Measurements from ENCODE around the gene TIMM13. TPM values are rescaled to one million over a fixed set of nuclear protein-coding genes. Genes with fewer than 3 reads are reported as not detected.

The TIMM13 gene
- total and polyA plus RNA-seq, 2 donors (not counting 3 experiments of a cell fraction or from before 2014, with no cell fraction given): 154 to 160 TPM

DNA sequence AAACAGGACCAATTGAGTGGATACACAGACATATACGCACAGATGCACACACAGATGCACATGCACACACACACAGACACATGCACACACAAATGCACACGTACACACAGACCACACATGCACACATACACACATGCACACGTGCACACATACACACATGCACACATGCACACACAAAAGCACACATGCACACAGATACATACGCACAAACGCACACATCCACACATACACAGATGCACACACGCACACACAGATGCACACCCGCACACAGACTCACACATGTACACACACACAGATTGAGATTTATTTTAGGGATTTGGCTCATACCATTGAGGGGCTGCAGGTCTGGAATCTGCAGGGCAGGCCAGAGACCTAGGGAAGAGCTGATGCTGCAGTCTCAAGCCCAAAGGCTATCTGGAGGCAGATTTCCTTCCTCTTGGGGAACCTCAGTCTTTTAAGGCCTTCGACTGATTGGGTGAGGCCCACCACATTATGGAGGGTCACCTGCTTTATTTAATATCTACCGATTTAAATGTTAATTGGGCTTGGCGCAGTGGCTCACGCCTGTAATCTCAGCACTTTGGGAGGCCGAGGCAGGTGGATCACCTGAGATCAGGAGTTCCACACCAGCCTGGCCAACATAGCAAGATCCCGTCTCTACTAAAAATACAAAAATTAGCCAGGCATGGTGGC, 44.7 kb downstream of the TIMM13 start:
- TF ChIP-seq GATA2 (IDR thresholded peaks at IDR 0.05; ENCODE audit: insufficient read depth, insufficient read length, low read depth, low read length): no peak
- no peak for TF ChIP-seq JUN (IDR thresholded peaks at IDR 0.05; ENCODE audit: borderline replicate concordance, insufficient read depth, insufficient read length, low read depth)
- no peak for TF ChIP-seq POLR2A (IDR thresholded peaks at IDR 0.05; ENCODE audit: low read depth, low read length)
- TF ChIP-seq FOS (IDR thresholded peaks at IDR 0.05; ENCODE audit: borderline replicate concordance, insufficient read depth, low read length): no peak
- TF ChIP-seq, protein P1, sequence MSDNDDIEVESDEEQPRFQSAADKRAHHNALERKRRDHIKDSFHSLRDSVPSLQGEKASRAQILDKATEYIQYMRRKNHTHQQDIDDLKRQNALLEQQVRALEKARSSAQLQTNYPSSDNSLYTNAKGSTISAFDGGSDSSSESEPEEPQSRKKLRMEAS (IDR thresholded peaks at IDR 0.05; ENCODE audit: insufficient read depth, insufficient read length): no peak
- TF ChIP-seq EZH2 (IDR thresholded peaks at IDR 0.05; ENCODE audit: borderline replicate concordance, low read depth, low read length, severe bottlenecking): no peak
- no peak for TF ChIP-seq MYC (IDR thresholded peaks at IDR 0.05; ENCODE audit: low read depth, low read length)
- TF ChIP-seq POLR2AphosphoS5 (IDR thresholded peaks at IDR 0.05; ENCODE audit: insufficient read depth, low read depth, low read length): no peak
- TF ChIP-seq, protein P2, sequence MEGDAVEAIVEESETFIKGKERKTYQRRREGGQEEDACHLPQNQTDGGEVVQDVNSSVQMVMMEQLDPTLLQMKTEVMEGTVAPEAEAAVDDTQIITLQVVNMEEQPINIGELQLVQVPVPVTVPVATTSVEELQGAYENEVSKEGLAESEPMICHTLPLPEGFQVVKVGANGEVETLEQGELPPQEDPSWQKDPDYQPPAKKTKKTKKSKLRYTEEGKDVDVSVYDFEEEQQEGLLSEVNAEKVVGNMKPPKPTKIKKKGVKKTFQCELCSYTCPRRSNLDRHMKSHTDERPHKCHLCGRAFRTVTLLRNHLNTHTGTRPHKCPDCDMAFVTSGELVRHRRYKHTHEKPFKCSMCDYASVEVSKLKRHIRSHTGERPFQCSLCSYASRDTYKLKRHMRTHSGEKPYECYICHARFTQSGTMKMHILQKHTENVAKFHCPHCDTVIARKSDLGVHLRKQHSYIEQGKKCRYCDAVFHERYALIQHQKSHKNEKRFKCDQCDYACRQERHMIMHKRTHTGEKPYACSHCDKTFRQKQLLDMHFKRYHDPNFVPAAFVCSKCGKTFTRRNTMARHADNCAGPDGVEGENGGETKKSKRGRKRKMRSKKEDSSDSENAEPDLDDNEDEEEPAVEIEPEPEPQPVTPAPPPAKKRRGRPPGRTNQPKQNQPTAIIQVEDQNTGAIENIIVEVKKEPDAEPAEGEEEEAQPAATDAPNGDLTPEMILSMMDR (IDR thresholded peaks at IDR 0.05; ENCODE audit: extremely low read depth in 1 of 2, insufficient read depth in 1 of 2, low read depth in 1 of 2, low read length in 2 of 2): no peak
- BruUV-seq (replicated peaks): no TSS peak
- no peak overlapping the region for H3K4me2 ChIP-seq (ENCODE audit: insufficient read depth, low read length)
- no peak overlapping the region for H3K27ac ChIP-seq (ENCODE audit: insufficient read depth, low read depth, low read length)
- POLR2A ChIA-PET: no interaction called here
- no peak overlapping the region for H3K4me3 ChIP-seq (replicated peaks in 1 of 3; ENCODE audit: insufficient read depth in 1 of 3, low read depth in 1 of 3, low read length in 3 of 3)
- H3K9me3 ChIP-seq (replicated peaks; ENCODE audit: control insufficient read depth, insufficient read depth, low read length): no peaks in the 10 kb centered on the region
- no peak for FAIRE-seq
- dilution Hi-C loops (cut with MboI; ENCODE audit: extremely low pct_ligation_motif_present, low sequenced_read_pairs): no loop called here
- no peak overlapping the region for H3K9ac ChIP-seq (replicated peaks; ENCODE audit: extremely low read depth, insufficient read depth, low read length)
- H4K20me1 ChIP-seq (replicated peaks; ENCODE audit: control insufficient read depth, extremely low read depth, insufficient read depth, low read length): no peaks in the 10 kb centered on the region
- H2AFZ ChIP-seq (ENCODE audit: low read depth, low read length): no peak overlapping the region
- no peaks in the 10 kb centered on the region for H3K36me3 ChIP-seq (ENCODE audit: control insufficient read depth in 2 of 2, extremely low read depth in 1 of 2, insufficient read depth in 2 of 2, low read length in 2 of 2)
- intact Hi-C loops (cut with micrococcal nuclease): no loop called here
- CTCF ChIA-PET: interaction anchor here (1.2 to 2.3 kb wide), 2 partner anchors 10 to 11 kb away, joined by 5 to 9 read pairs; no protein-coding TSS in a partner anchor
- no peaks in the 10 kb centered on the region for H3K79me2 ChIP-seq (ENCODE audit: control insufficient read depth, insufficient read depth, low read length)
- H3K4me1 ChIP-seq (ENCODE audit: control insufficient read depth, extremely low read depth, insufficient read depth, low read length): no peaks in the 10 kb centered on the region
- H3K27me3 ChIP-seq (ENCODE audit: control insufficient read depth in 2 of 2, insufficient read depth in 2 of 2, low read length in 2 of 2): peaks cover 0 to 5% of the 10 kb centered on the region in 2 experiments
- DNase-seq (ENCODE audit: low read depth, low spot score): no peak
- H3K9me1 ChIP-seq (replicated peaks; ENCODE audit: control insufficient read depth, extremely low read depth, insufficient read depth, low read length): no peaks in the 10 kb centered on the region

All from endothelial cell of umbilical vein (primary cell).